Esophagus muscularis mucosa (tissue), 4 donors: ENCODE results near the gene FGF14. TPM values are rescaled to one million over a fixed set of nuclear protein-coding genes. Genes with fewer than 3 reads are reported as not detected.

ENCODE experiments used
- DNase-seq: peaks from one replicate; pipeline ENCODE4 v3.0.0-alpha.2; 2017; ENCODE audit errors: extremely low spot score
- H3K27ac ChIP-seq, 4 donors: fragments of 200-600 bp; sonication (generic); replicated peaks in 1 of 4; 1 replicate in 3 of 4; 2 replicates in 1 of 4; pipeline ENCODE4 v1.5.1; 2016 to 2019; ENCODE audit warnings: mild to moderate bottlenecking in 1 of 4
- H3K27me3 ChIP-seq, 4 donors: fragments of 200-600 bp; sonication (generic); one replicate each; pipeline versions ENCODE4 v1.5.1 to v1.6.0; 2016 to 2019
- H3K36me3 ChIP-seq, 4 donors: fragments of 200-600 bp; sonication (generic); one replicate each; pipeline ENCODE4 v1.5.1; 2016 to 2019
- H3K4me1 ChIP-seq, 4 donors: fragments of 200-600 bp; sonication (generic); one replicate each; pipeline ENCODE4 v1.5.1; 2016 to 2019
- H3K4me3 ChIP-seq, 4 donors: fragments of 200-600 bp; sonication (generic); 1 replicate in 2 of 4; 2 replicates in 2 of 4; pipeline ENCODE4 v1.5.1; 2016 to 2019; ENCODE audit warnings: mild to moderate bottlenecking in 4 of 4, moderate library complexity in 1 of 4
- H3K9me3 ChIP-seq, 4 donors: fragments of 200-600 bp; sonication (generic); 1 replicate in 3 of 4; 2 replicates in 1 of 4; pipeline ENCODE4 v1.5.1; 2016 to 2019
- EP300 ChIP-seq: sonication (generic); formaldehyde crosslinking; IDR thresholded peaks from one replicate; pipeline ENCODE4 v1.6.1; 2017; ENCODE audit warnings: antibody characterized with exemption
- POLR2A ChIP-seq: fragments of 450-650 bp; IDR thresholded peaks from one replicate; pipeline ENCODE4 v1.6.1; 2017; ENCODE audit warnings: antibody characterized with exemption, moderate library complexity, mild to moderate bottlenecking, low read depth
- POLR2AphosphoS5 ChIP-seq, 2 donors: sonication (generic); formaldehyde crosslinking; IDR thresholded peaks; one replicate each; pipeline ENCODE4 v1.6.1; 2017; ENCODE audit warnings: antibody characterized with exemption in 2 of 2
- WGBS: methylation state at CpG from one replicate; pipeline ENCODE4 v1.1.5; 2018; 5-methylcytosine and 5-hydroxymethylcytosine counted together
- intact Hi-C: fragments of 100-400 bp; cut with DNase I; formaldehyde crosslinking; loops from one replicate; pipeline ENCODE4 v1.15.1; 2023
- total RNA-seq, 4 donors: library from RNA; depleted of rRNA; stranded (reverse); fragments of >200 nt; gene quantifications; one replicate each; pipeline versions ENCODE4 v1.1.0 to v1.2.1, GENCODE V29; 2016
- TF ChIP-seq, protein P1 (sequence below), 3 experiments: fragments of 200-600 bp in 2 of 3; fragments of 450-650 bp in 1 of 3; sonication (generic) in 2 of 3; IDR thresholded peaks; one replicate each; pipeline ENCODE4 v1.5.1; 2017 to 2019; ENCODE audit warnings: antibody characterized with exemption in 3 of 3, mild to moderate bottlenecking in 2 of 3, moderate library complexity in 1 of 3

FGF14 gene
- total RNA-seq, 4 donors from 2014 or later, result 0.33 to 2.1 (median 0.87) TPM

DNA sequence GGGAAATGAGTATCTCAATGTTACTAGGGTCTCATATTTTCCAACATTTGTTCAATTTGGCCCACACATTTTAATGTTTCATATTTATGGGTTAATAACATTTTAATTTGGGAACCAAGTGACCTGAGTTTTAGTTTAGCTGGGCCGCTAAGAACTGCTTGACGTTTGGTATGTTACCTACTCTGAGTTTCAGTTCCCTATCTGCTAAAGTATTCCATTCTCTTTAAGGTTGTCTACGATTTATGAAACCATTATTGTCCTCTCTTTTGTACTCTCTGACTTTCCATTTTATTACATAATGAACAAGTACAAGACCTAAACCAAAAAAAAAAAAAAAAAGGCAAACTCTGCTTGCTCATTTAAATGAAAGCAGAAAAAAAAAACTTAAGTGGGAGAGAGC, 89.9 kb downstream of the FGF14 start:
- Histone ChIP-seq H3K4me1 (peaks cover 13 to 37% (median 29%) of the 10 kb centered on the region in 4 donors), H3K36me3 (no peaks in the 10 kb centered on the region), H3K9me3 (no peaks in the 10 kb centered on the region), H3K4me3 (no peak overlapping the region), H3K27me3 (no peaks in the 10 kb centered on the region), H3K27ac (peak overlapping the region in 2 of 4 donors; percentile 45 to 52)
- intact Hi-C loops, result no loop called here
- WGBS, result 72% methylated on average over 3 of the region's 3 CpGs
- TF ChIP-seq, protein P1, sequence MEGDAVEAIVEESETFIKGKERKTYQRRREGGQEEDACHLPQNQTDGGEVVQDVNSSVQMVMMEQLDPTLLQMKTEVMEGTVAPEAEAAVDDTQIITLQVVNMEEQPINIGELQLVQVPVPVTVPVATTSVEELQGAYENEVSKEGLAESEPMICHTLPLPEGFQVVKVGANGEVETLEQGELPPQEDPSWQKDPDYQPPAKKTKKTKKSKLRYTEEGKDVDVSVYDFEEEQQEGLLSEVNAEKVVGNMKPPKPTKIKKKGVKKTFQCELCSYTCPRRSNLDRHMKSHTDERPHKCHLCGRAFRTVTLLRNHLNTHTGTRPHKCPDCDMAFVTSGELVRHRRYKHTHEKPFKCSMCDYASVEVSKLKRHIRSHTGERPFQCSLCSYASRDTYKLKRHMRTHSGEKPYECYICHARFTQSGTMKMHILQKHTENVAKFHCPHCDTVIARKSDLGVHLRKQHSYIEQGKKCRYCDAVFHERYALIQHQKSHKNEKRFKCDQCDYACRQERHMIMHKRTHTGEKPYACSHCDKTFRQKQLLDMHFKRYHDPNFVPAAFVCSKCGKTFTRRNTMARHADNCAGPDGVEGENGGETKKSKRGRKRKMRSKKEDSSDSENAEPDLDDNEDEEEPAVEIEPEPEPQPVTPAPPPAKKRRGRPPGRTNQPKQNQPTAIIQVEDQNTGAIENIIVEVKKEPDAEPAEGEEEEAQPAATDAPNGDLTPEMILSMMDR (IDR thresholded peaks at IDR 0.05), result no peak
- no peak for TF ChIP-seq POLR2A
- no peak for TF ChIP-seq POLR2AphosphoS5 (IDR thresholded peaks at IDR 0.05)
- TF ChIP-seq EP300, result no peak
- no peak for DNase-seq

DNA sequence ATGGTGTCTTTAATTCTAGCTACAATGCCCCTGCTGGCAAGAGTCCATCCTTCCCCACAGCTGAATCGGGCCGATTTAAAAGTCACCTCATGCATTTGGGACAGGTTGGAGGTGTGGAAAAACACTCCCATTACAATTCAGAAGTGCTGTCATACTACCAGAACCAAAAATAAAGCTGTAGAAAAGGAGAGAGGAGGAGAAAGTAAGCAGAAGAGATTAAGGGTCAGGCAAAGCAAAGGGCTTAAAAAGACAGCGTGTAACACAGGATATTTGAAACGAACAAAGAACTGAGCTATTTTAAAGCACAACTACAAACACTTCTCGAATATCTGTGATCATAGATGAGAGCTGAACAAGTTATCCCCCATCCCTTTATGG, 90.4 kb downstream of the FGF14 start:
- Histone ChIP-seq H3K27me3 (no peaks in the 10 kb centered on the region), H3K9me3 (no peaks in the 10 kb centered on the region), H3K4me3 (no peak overlapping the region), H3K27ac (peak overlapping the region in 3 of 4 donors; percentile 45 to 57 (median 52)), H3K4me1 (peaks cover 13 to 37% (median 28%) of the 10 kb centered on the region in 4 donors), H3K36me3 (no peaks in the 10 kb centered on the region)
- WGBS, result 78% methylated on average over 5 of the region's 5 CpGs
- TF ChIP-seq EP300, result no peak
- DNase-seq, result no peak
- intact Hi-C loops, result no loop called here

DNA sequence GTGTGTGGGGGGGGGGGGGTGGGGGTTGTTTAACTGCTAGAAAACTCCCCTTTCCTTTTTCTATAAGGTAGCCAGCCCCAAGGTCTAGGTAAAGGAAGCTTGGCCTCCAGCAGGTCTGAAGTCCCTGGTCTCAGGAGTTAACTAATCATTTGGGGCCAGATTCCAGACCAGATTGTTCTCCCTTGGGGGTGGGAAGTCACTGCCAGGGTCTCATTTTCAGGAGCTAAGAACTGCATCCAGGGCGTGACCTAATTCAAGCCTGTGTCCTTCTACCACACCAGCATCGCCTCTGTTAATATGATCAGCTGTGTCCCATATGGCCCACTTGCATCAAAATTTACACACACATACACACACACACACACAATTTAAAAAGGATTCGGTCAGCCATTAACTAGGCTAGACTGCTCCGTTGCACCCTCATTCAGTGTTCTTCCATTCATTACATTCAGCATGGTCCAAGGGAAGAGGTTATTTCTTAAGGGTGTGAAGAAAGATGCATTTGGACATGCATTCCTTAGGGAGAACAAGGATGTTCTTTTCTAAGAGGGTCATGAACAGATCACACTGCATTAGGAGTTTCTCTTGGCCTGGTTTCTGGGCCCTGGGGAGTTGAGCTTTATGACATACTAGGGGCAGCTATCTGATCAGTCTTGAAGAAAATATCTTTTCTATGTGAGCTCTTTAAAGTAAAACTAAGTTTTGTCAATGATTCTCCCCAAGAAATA, 91.0 kb downstream of the FGF14 start:
- TF ChIP-seq, protein P1 (IDR thresholded peaks at IDR 0.05), result no peak
- TF ChIP-seq POLR2AphosphoS5 (IDR thresholded peaks at IDR 0.05) (no peak), EP300 (no peak), POLR2A (no peak)
- 96% methylated on average over 4 of the region's 4 CpGs for WGBS

DNA sequence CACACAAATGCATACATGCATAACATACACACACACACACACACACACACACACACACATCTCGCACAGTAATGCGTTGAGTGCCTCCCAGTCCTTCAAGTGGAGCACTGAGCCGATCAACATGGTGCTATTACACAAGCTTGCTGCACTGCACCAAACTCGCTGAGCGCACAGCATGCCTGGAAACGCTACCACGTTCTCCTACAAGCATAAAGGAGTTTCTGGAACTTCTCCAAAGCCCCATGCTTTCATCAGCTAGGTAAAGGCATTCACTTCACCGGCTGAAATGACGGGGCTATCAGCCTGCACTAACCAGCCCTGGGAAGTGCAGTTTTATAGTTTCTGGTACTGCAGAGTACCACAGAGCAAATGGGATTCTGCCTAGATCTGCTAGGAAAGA, 92.7 kb downstream of the FGF14 start:
- Histone ChIP-seq H3K27ac (no peak overlapping the region), H3K4me1 (peaks cover 13 to 37% (median 28%) of the 10 kb centered on the region in 4 donors), H3K9me3 (no peaks in the 10 kb centered on the region), H3K36me3 (no peaks in the 10 kb centered on the region), H3K27me3 (no peaks in the 10 kb centered on the region), H3K4me3 (no peak overlapping the region)
- 58% methylated on average over 9 of the region's 9 CpGs for WGBS
- intact Hi-C loops, result no loop called here
- TF ChIP-seq EP300, result no peak
- TF ChIP-seq POLR2A, result no peak
- no peak for TF ChIP-seq POLR2AphosphoS5 (IDR thresholded peaks at IDR 0.05)
- TF ChIP-seq, protein P1 (IDR thresholded peaks at IDR 0.05), result no peak
- peak; percentile 74 for DNase-seq

More for the DNA sequence above, 91.0 kb downstream of the FGF14 start:
- H3K27me3 ChIP-seq, result no peaks in the 10 kb centered on the region
- DNase-seq, result peak; percentile 91
- no peak overlapping the region for H3K4me3 ChIP-seq
- H3K27ac ChIP-seq, result peak overlapping the region in 3 of 4 donors; percentile 45 to 57 (median 52)
- no peaks in the 10 kb centered on the region for H3K36me3 ChIP-seq
- H3K4me1 ChIP-seq, result peaks cover 13 to 37% (median 28%) of the 10 kb centered on the region in 4 donors
- no peaks in the 10 kb centered on the region for H3K9me3 ChIP-seq
- intact Hi-C loops, result no loop called here

DNA sequence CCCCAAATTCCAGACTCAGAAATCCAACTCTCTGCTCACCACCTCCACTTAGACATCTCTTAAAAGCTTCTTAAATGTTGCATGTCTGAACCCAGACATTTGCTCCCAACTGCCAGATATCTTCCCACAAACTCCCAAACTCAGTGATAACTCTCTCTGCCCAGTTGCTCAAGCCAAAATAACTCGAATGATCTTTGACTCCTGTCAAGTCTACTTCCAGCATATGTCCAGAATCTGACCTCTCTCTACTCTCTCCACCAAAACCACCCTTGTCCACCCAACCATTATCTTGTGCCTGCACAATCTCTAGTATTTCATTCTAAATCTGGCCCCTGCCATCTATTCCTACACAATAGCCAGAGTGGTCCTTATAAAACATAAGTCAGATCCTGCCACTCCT, 99.3 kb downstream of the FGF14 start:
- no peak for TF ChIP-seq POLR2AphosphoS5 (IDR thresholded peaks at IDR 0.05)
- TF ChIP-seq POLR2A, result no peak
- TF ChIP-seq EP300, result no peak
- TF ChIP-seq, protein P1 (IDR thresholded peaks at IDR 0.05), result no peak
- WGBS, result 76% methylated on average over 1 of the region's 1 CpG
- DNase-seq, result no peak
- intact Hi-C loops, result no loop called here
- no peak overlapping the region for H3K27ac ChIP-seq
- H3K27me3 ChIP-seq, result no peaks in the 10 kb centered on the region
- no peaks in the 10 kb centered on the region for H3K9me3 ChIP-seq
- no peaks in the 10 kb centered on the region for H3K36me3 ChIP-seq
- H3K4me3 ChIP-seq, result no peak overlapping the region
- no peaks in the 10 kb centered on the region for H3K4me1 ChIP-seq
